HepG2 (cell line): ENCODE measurements around the gene NOL4L. TPM values are rescaled to one million over a fixed set of nuclear protein-coding genes. Genes with fewer than 3 reads are reported as not detected.

Source experiments
- ARNTL ChIP-seq: sonication (generic); formaldehyde crosslinking; IDR thresholded peaks from 2 replicates; pipeline ENCODE4 v1.4.0; 2020; ENCODE audit warnings: mild to moderate bottlenecking, missing genetic modification reagents
- CEBPG ChIP-seq: IDR thresholded peaks from 2 replicates; pipeline ENCODE4 v1.6.1; 2016
- GATA4 ChIP-seq: sonication (generic); IDR thresholded peaks from 2 replicates; pipeline ENCODE4 v1.6.1; 2016; ENCODE audit warnings: antibody characterized with exemption, low read depth, borderline replicate concordance
- KDM1A ChIP-seq: IDR thresholded peaks from 2 replicates; pipeline ENCODE4 v1.6.1; 2016; ENCODE audit warnings: missing compliant biosample characterization
- RFXANK ChIP-seq: IDR thresholded peaks from 2 replicates; pipeline ENCODE4 v1.6.1; 2016
- TOPORS ChIP-seq: sonication (generic); formaldehyde crosslinking; IDR thresholded peaks from 2 replicates; pipeline ENCODE4 v1.8.0; 2023; ENCODE audit warnings: mild to moderate bottlenecking, missing genetic modification reagents
- XBP1 ChIP-seq: sonication (generic); formaldehyde crosslinking; IDR thresholded peaks from 2 replicates; pipeline ENCODE4 v1.5.0; 2020; ENCODE audit warnings: missing genetic modification reagents
- ZBTB3 ChIP-seq: sonication (generic); formaldehyde crosslinking; IDR thresholded peaks from 2 replicates; pipeline ENCODE4 v1.4.0; 2020; ENCODE audit warnings: low read depth, mild to moderate bottlenecking, moderate library complexity, missing genetic modification reagents, borderline replicate concordance
- ZKSCAN5 ChIP-seq: sonication (generic); formaldehyde crosslinking; IDR thresholded peaks from 2 replicates; pipeline ENCODE4 v1.5.1; 2020; ENCODE audit warnings: mild to moderate bottlenecking, missing genetic modification reagents
- ZMYM3 ChIP-seq: sonication (generic); formaldehyde crosslinking; IDR thresholded peaks from 2 replicates; pipeline ENCODE4 v1.5.1; 2020; ENCODE audit warnings: mild to moderate bottlenecking, missing genetic modification reagents
- ZNF121 ChIP-seq: sonication (generic); formaldehyde crosslinking; IDR thresholded peaks from 2 replicates; pipeline ENCODE4 v1.5.0; 2020; ENCODE audit warnings: mild to moderate bottlenecking, missing genetic modification reagents
- ZNF207 ChIP-seq: fragments of 450-650 bp; IDR thresholded peaks from 2 replicates; pipeline ENCODE4 v1.6.1; 2016; ENCODE audit warnings: antibody characterized with exemption, borderline replicate concordance
- ZNF329 ChIP-seq: sonication (generic); formaldehyde crosslinking; IDR thresholded peaks from 2 replicates; pipeline ENCODE4 v1.9.0; 2021; ENCODE audit warnings: low read depth, mild to moderate bottlenecking, missing genetic modification reagents
- ZNF891 ChIP-seq: sonication (generic); formaldehyde crosslinking; IDR thresholded peaks from 2 replicates; pipeline ENCODE4 v1.5.0; 2020; ENCODE audit warnings: mild to moderate bottlenecking, missing genetic modification reagents
- polyA plus RNA-seq, 8 experiments: library from polyadenylated mRNA; depleted of rRNA in 3 of 8; stranded (reverse) in 7 of 8; unstranded in 1 of 8; fragments of >200 nt; fragmentation: Illumina TruSeq in 4 of 8; extraction: Trizol in 4 of 8; gene quantifications; 2 replicates each; pipeline versions ENCODE4 v1.2.1 to v1.2.3, GENCODE V29; 2011 to 2016; ENCODE audit warnings: low read depth in 4 of 8, missing spikeins in 1 of 8, mixed read lengths in 1 of 8; ENCODE audit not compliant: insufficient read depth in 1 of 8
- total RNA-seq, 5 experiments: library from RNA; depleted of rRNA; stranded (reverse); fragments of >200 nt; fragmentation: Illumina TruSeq; extraction: Trizol; gene quantifications; 2 replicates each; pipeline ENCODE4 v1.2.3, GENCODE V29; 2016; ENCODE audit warnings: low read depth in 1 of 5
- TF ChIP-seq, protein P1 (sequence below): sonication (generic); formaldehyde crosslinking; IDR thresholded peaks from 2 replicates; pipeline ENCODE4 v1.8.1; 2023; ENCODE audit warnings: mild to moderate bottlenecking, inconsistent platforms, moderate library complexity, missing genetic modification reagents, borderline replicate concordance
- TF ChIP-seq, protein P2 (sequence below), 2 experiments: IDR thresholded peaks; 2 replicates each; pipeline ENCODE4 v1.6.1; 2011 to 2012; ENCODE audit warnings: low read length in 2 of 2, borderline replicate concordance in 1 of 2, low read depth in 1 of 2, mild to moderate bottlenecking in 1 of 2, moderate library complexity in 1 of 2
- TF ChIP-seq, protein P3 (sequence below): sonication (generic); formaldehyde crosslinking; conservative IDR thresholded peaks from 2 replicates; pipeline ENCODE4 v1.4.0; 2020; ENCODE audit warnings: missing genetic modification reagents
- TF ChIP-seq, protein P4 (sequence below): sonication (generic); formaldehyde crosslinking; IDR thresholded peaks from 2 replicates; pipeline ENCODE4 v1.4.0; 2020; ENCODE audit warnings: mild to moderate bottlenecking, missing genetic modification reagents

NOL4L gene
- total and polyA plus RNA-seq, 2 of the 13 experiments (the other 11 are each of a cell fraction or from before 2014, with no cell fraction given), result 16.6 to 35.4 TPM

DNA sequence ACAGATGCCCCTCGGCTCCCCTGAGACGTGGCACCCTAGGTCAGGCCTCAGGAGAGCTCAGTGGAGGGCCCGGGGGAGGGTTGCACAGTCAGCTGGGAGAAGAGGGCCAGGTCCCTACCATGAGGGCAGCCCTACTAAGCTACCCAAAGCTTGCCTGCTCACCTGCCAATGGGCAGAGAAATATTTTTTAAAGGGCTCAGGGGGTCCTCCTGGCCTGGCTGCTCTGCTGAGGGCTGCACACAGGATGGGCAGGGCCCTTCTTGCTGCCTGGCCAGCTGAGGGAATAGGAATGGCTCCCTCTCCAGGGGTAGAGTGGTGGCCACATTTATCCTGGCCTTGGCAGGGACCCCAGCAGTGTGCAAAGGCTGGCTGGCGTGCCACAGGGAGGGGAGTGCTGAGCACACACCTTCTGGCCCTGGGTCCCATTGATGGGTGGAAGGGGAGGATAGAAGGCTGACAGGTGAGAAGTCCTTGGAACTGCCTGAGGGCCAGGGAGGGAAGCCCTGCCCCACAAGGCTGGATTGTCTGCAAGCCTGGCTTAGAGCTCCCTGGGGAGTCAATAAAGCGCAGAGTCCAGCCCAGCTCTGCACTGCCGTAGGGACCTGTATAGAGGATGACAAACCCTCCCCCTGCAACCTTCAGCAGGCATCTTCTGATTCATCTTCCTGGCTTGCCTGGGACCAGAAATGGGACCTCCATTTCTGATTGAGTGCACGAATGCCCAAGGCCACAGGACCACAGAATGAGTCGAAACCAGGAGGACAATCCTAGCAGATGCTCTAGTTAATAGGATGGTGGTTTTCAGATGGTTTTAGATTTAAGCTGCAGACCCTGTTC, 62.1 kb downstream of the NOL4L start (continued):
- TF ChIP-seq ZNF329, result no peak
- TF ChIP-seq, protein P1, sequence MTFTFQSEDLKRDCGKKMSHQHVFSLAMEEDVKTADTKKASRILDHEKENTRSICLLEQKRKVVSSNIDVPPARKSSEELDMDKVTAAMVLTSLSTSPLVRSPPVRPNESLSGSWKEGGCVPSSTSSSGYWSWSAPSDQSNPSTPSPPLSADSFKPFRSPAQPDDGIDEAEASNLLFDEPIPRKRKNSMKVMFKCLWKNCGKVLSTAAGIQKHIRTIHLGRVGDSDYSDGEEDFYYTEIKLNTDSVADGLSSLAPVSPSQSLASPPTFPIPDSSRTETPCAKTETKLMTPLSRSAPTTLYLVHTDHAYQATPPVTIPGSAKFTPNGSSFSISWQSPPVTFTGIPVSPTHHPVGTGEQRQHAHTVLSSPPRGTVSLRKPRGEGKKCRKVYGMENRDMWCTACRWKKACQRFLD, result no peak
- TF ChIP-seq TOPORS (CRISPR knock-in tag), result peak; percentile 85
- TF ChIP-seq, protein P2, sequence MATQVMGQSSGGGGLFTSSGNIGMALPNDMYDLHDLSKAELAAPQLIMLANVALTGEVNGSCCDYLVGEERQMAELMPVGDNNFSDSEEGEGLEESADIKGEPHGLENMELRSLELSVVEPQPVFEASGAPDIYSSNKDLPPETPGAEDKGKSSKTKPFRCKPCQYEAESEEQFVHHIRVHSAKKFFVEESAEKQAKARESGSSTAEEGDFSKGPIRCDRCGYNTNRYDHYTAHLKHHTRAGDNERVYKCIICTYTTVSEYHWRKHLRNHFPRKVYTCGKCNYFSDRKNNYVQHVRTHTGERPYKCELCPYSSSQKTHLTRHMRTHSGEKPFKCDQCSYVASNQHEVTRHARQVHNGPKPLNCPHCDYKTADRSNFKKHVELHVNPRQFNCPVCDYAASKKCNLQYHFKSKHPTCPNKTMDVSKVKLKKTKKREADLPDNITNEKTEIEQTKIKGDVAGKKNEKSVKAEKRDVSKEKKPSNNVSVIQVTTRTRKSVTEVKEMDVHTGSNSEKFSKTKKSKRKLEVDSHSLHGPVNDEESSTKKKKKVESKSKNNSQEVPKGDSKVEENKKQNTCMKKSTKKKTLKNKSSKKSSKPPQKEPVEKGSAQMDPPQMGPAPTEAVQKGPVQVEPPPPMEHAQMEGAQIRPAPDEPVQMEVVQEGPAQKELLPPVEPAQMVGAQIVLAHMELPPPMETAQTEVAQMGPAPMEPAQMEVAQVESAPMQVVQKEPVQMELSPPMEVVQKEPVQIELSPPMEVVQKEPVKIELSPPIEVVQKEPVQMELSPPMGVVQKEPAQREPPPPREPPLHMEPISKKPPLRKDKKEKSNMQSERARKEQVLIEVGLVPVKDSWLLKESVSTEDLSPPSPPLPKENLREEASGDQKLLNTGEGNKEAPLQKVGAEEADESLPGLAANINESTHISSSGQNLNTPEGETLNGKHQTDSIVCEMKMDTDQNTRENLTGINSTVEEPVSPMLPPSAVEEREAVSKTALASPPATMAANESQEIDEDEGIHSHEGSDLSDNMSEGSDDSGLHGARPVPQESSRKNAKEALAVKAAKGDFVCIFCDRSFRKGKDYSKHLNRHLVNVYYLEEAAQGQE (IDR thresholded peaks at IDR 0.05; ENCODE audit: borderline replicate concordance in 1 of 2, low read depth in 1 of 2, low read length in 2 of 2), result 0 out of 4 replicates have a peak, but pooled peaks of 1 of the 2 experiments have one; percentile 14
- TF ChIP-seq ZNF207, result no peak
- no peak for TF ChIP-seq ZBTB3 (CRISPR knock-in tag)
- TF ChIP-seq ZKSCAN5 (CRISPR knock-in tag), result peak; percentile 64; the same call in 1 of the 2 replicates
- TF ChIP-seq ZMYM3 (CRISPR knock-in tag), result peak; percentile 85; the same call in 1 of the 2 replicates
- TF ChIP-seq, protein P3, sequence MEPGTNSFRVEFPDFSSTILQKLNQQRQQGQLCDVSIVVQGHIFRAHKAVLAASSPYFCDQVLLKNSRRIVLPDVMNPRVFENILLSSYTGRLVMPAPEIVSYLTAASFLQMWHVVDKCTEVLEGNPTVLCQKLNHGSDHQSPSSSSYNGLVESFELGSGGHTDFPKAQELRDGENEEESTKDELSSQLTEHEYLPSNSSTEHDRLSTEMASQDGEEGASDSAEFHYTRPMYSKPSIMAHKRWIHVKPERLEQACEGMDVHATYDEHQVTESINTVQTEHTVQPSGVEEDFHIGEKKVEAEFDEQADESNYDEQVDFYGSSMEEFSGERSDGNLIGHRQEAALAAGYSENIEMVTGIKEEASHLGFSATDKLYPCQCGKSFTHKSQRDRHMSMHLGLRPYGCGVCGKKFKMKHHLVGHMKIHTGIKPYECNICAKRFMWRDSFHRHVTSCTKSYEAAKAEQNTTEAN (CRISPR knock-in tag), result peak; percentile 65
- peak; percentile 79 for TF ChIP-seq ZNF891 (CRISPR knock-in tag)
- TF ChIP-seq KDM1A (CRISPR knock-in tag), result peak; percentile 90
- peak; percentile 54; the same call in 1 of the 2 replicates for TF ChIP-seq CEBPG (CRISPR knock-in tag)
- 0 out of 2 replicates have a peak, but pooled peaks have one; percentile 47 for TF ChIP-seq GATA4
- no peak for TF ChIP-seq XBP1 (CRISPR knock-in tag)
- no peak for TF ChIP-seq ZNF121 (CRISPR knock-in tag)
- peak; percentile 93 for TF ChIP-seq ARNTL (CRISPR knock-in tag)
- no peak for TF ChIP-seq RFXANK (CRISPR knock-in tag)
- TF ChIP-seq, protein P4, sequence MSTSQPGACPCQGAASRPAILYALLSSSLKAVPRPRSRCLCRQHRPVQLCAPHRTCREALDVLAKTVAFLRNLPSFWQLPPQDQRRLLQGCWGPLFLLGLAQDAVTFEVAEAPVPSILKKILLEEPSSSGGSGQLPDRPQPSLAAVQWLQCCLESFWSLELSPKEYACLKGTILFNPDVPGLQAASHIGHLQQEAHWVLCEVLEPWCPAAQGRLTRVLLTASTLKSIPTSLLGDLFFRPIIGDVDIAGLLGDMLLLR (CRISPR knock-in tag), result 0 out of 2 replicates have a peak, but pooled peaks have one; percentile 1
